Measurements from ENCODE around the gene SDK1. TPM values are rescaled to one million over a fixed set of nuclear protein-coding genes. Genes with fewer than 3 reads are reported as not detected.

SDK1 gene
- total RNA-seq, 1 donor from 2014 or later, result 1.3 TPM

DNA sequence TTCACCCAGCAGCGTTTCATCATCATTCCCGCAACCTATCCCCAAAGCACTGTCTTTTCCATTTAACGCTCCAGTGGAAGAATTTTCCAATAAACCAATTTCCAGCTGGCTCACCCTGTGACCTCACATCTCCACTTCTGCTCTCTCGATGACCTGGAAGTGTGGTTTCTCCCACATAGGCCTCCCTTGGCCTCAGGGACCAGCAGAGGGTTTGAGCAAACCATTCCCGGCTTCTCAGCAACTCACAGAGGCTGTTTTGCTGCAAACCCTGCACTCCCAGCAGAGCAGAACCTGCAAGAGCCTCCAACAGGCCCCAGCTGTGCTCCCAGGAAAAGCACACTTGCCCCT lies 858.1 kb downstream of the SDK1 start:
- H3K4me1 Mint-ChIP-seq, result no peaks in the 10 kb centered on the region
- DNase-seq (no peak), ATAC-seq (ENCODE audit: low read depth) (no peak)
- POLR2A ChIA-PET, result no interaction called here
- H3K27ac Mint-ChIP-seq, result no peak overlapping the region
- TF ChIP-seq CTCF (IDR thresholded peaks at IDR 0.05), result no peak
- H3K9me3 Mint-ChIP-seq, result no peaks in the 10 kb centered on the region
- H3K36me3 Mint-ChIP-seq (ENCODE audit: low read depth), result no peaks in the 10 kb centered on the region
- H3K27me3 Mint-ChIP-seq, result no peaks in the 10 kb centered on the region
- intact Hi-C loops (cut with micrococcal nuclease), result no loop called here
- H3K4me3 Mint-ChIP-seq, result no peak overlapping the region
- CTCF ChIA-PET, result interaction anchor here (0.7 kb wide), 1 partner anchor 24 kb away, joined by 3 read pairs; no protein-coding TSS in a partner anchor

- H3K9me3 Mint-ChIP-seq, result no peaks in the 10 kb centered on the region
- no peaks in the 10 kb centered on the region for H3K4me1 Mint-ChIP-seq
- no peak overlapping the region for H3K27ac Mint-ChIP-seq
- POLR2A ChIA-PET, result no interaction called here
- H3K36me3 Mint-ChIP-seq (ENCODE audit: low read depth), result no peaks in the 10 kb centered on the region
- intact Hi-C loops (cut with micrococcal nuclease), result no loop called here
- CTCF ChIA-PET, result interaction anchor here (0.7 kb wide), 1 partner anchor 23 kb away, joined by 3 read pairs; no protein-coding TSS in a partner anchor
- H3K4me3 Mint-ChIP-seq, result no peak overlapping the region
- DNase-seq, result no peak
- no peaks in the 10 kb centered on the region for H3K27me3 Mint-ChIP-seq
- TF ChIP-seq CTCF (IDR thresholded peaks at IDR 0.05), result no peak
- no peak for ATAC-seq (ENCODE audit: low read depth)
Measured at GRCh38 chr7:4159761-4160554, 858.9 kb downstream of the SDK1 start.

DNA sequence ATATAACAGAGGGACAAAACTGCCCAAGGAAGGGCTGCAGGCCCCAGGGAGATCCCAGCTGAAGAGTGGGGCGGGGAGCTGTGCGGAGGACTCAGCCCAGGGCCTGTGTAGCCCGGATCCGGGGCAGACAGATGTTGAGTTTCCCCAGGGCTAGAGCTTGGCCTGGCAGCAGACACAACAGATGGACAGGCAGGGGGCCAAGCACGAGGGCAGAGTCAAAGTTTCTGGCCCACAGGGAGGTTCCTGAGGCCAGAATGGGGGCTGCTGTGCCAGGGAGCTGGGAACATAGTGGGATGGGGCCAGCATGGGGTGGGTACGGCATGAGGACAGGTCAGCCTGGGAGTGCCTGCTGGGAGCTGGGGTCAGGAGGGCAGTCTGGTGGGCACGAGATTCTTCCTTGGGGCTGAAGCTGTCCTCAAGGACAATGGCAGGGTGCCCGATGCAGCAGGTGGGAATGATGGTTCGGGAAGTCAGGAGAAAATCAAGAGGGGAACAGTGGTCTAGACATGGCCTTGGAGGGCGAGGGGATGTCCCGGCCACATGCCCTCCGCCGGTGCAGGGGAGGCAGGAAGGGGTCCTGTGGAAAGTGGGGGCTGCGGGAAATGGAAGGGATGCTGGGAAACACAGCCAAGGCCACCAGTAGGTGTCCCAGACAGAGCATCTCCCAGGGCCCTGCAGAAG lies 862.0 kb downstream of the SDK1 start:
- ChIA-PET CTCF (no interaction called here), POLR2A (no interaction called here)
- Mint-ChIP-seq H3K27ac (no peak overlapping the region), H3K4me3 (no peak overlapping the region), H3K27me3 (no peaks in the 10 kb centered on the region), H3K36me3 (ENCODE audit: low read depth) (no peaks in the 10 kb centered on the region), H3K4me1 (no peaks in the 10 kb centered on the region), H3K9me3 (no peaks in the 10 kb centered on the region)
- TF ChIP-seq CTCF (IDR thresholded peaks at IDR 0.05), result no peak
- no peak for DNase-seq
- intact Hi-C loops (cut with micrococcal nuclease), result no loop called here
- ATAC-seq (ENCODE audit: low read depth), result no peak

GRCh38 chr7:4163565-4164203 lies 862.6 kb downstream of the SDK1 start:
- DNase-seq (no peak), ATAC-seq (ENCODE audit: low read depth) (no peak)
- Mint-ChIP-seq H3K4me1 (no peaks in the 10 kb centered on the region), H3K27ac (no peak overlapping the region), H3K27me3 (no peaks in the 10 kb centered on the region), H3K9me3 (no peaks in the 10 kb centered on the region), H3K36me3 (ENCODE audit: low read depth) (no peaks in the 10 kb centered on the region), H3K4me3 (no peak overlapping the region)
- POLR2A ChIA-PET, result no interaction called here
- intact Hi-C loops (cut with micrococcal nuclease), result no loop called here
- TF ChIP-seq CTCF (IDR thresholded peaks at IDR 0.05), result no peak
- CTCF ChIA-PET, result no interaction called here

- Mint-ChIP-seq H3K9me3 (no peaks in the 10 kb centered on the region), H3K4me1 (no peaks in the 10 kb centered on the region), H3K27ac (no peak overlapping the region), H3K4me3 (no peak overlapping the region), H3K27me3 (no peaks in the 10 kb centered on the region), H3K36me3 (ENCODE audit: low read depth) (no peaks in the 10 kb centered on the region)
- POLR2A ChIA-PET, result no interaction called here
- intact Hi-C loops (cut with micrococcal nuclease), result no loop called here
- TF ChIP-seq CTCF (IDR thresholded peaks at IDR 0.05), result no peak
- no peak for DNase-seq
- ATAC-seq (ENCODE audit: low read depth), result no peak
- CTCF ChIA-PET, result no interaction called here
Measured at GRCh38 chr7:4164556-4164955, 863.5 kb downstream of the SDK1 start.

Data from activated B cell treated with CpG ODN at 0.5 μM for 24 hours (primary cell).